ENCODE measurements around the gene SAP25. TPM values are rescaled to one million over a fixed set of nuclear protein-coding genes. Genes with fewer than 3 reads are reported as not detected.

SAP25 gene
- total RNA-seq, 2 experiments from 2014 or later = 9.9 to 11.4 TPM

- H3K4me1 Mint-ChIP-seq (ENCODE audit: low read depth) = peaks cover 20% of the 10 kb centered on the region
- POLR2A ChIA-PET = no interaction called here
These were observed 8.9 kb upstream of the SAP25 start for GRCh38 chr7:100582650-100583049.

GRCh38 chr7:100582041-100582579 is 8.4 kb upstream of the SAP25 start:
- intact Hi-C loops (cut with micrococcal nuclease) = no loop called here
- Mint-ChIP-seq H3K27ac (peak overlapping the region; percentile 98), H3K4me1 (ENCODE audit: low read depth) (peaks cover 20% of the 10 kb centered on the region), H3K4me3 (no peak overlapping the region), H3K36me3 (peaks cover 19% of the 10 kb centered on the region), H3K9me3 (no peaks in the 10 kb centered on the region), H3K27me3 (peaks cover 2% of the 10 kb centered on the region)
- ChIA-PET CTCF (interaction anchor here (1.0 to 1.8 kb wide), 3 partner anchors 18 to 123 kb away, joined by 3 to 9 read pairs (median 7); no protein-coding TSS in a partner anchor), POLR2A (no interaction called here)
- DNase-seq = no peak

More at GRCh38 chr7:100582650-100583049, 8.9 kb upstream of the SAP25 start:
- H3K9me3 Mint-ChIP-seq = no peaks in the 10 kb centered on the region
- H3K27me3 Mint-ChIP-seq = peaks cover 2% of the 10 kb centered on the region
- H3K4me3 Mint-ChIP-seq = no peak overlapping the region
- intact Hi-C loops (cut with micrococcal nuclease) = loop anchor here (1.0 kb wide), 1 partner anchor 36 kb away; no protein-coding TSS in a partner anchor
- H3K27ac Mint-ChIP-seq = peak overlapping the region; percentile 98
- CTCF ChIA-PET = interaction anchor here (1.4 to 4.6 kb wide), 4 partner anchors 11 to 100 kb away, joined by 3 to 30 read pairs (median 14); no protein-coding TSS in a partner anchor
- DNase-seq = no peak
- peaks cover 17% of the 10 kb centered on the region for H3K36me3 Mint-ChIP-seq

GRCh38 chr7:100580466-100581283 is 7.0 kb upstream of the SAP25 start:
- Mint-ChIP-seq H3K4me1 (ENCODE audit: low read depth) (peaks cover 20% of the 10 kb centered on the region), H3K9me3 (no peaks in the 10 kb centered on the region), H3K27ac (no peak overlapping the region), H3K27me3 (no peaks in the 10 kb centered on the region), H3K4me3 (no peak overlapping the region), H3K36me3 (peaks cover 24% of the 10 kb centered on the region)
- CTCF ChIA-PET = interaction anchor here (1.8 kb wide), 1 partner anchor 16 kb away, joined by 9 read pairs; no protein-coding TSS in a partner anchor
- intact Hi-C loops (cut with micrococcal nuclease) = no loop called here
- POLR2A ChIA-PET = no interaction called here
- DNase-seq = no peak

- Mint-ChIP-seq H3K9me3 (no peaks in the 10 kb centered on the region), H3K27ac (no peak overlapping the region), H3K4me3 (no peak overlapping the region), H3K4me1 (ENCODE audit: low read depth) (peaks cover 15% of the 10 kb centered on the region), H3K27me3 (no peaks in the 10 kb centered on the region), H3K36me3 (peaks cover 34% of the 10 kb centered on the region)
- ChIA-PET POLR2A (no interaction called here), CTCF (interaction anchor here (0.9 to 1.3 kb wide), 2 partner anchors 13 to 127 kb away, joined by 3 to 5 read pairs; partner anchors contain the start of gene POP7)
- no peak for DNase-seq
- intact Hi-C loops (cut with micrococcal nuclease) = no loop called here
These were observed 4.8 kb upstream of the SAP25 start for GRCh38 chr7:100578246-100579183.

GRCh38 chr7:100577507-100577906 is 3.8 kb upstream of the SAP25 start:
- Mint-ChIP-seq H3K27ac (no peak overlapping the region), H3K27me3 (no peaks in the 10 kb centered on the region), H3K9me3 (no peaks in the 10 kb centered on the region), H3K36me3 (peaks cover 33% of the 10 kb centered on the region), H3K4me1 (ENCODE audit: low read depth) (peaks cover 4% of the 10 kb centered on the region), H3K4me3 (no peak overlapping the region)
- POLR2A ChIA-PET = no interaction called here
- DNase-seq = no peak
- CTCF ChIA-PET = interaction anchor here (1.3 kb wide), 1 partner anchor 128 kb away, joined by 5 read pairs; the partner anchor contains the start of gene POP7
- intact Hi-C loops (cut with micrococcal nuclease) = no loop called here

- no peak for DNase-seq
- H3K27ac Mint-ChIP-seq = no peak overlapping the region
- no peaks in the 10 kb centered on the region for H3K9me3 Mint-ChIP-seq
- POLR2A ChIA-PET = no interaction called here
- no peak overlapping the region for H3K4me3 Mint-ChIP-seq
- no peaks in the 10 kb centered on the region for H3K27me3 Mint-ChIP-seq
- H3K4me1 Mint-ChIP-seq (ENCODE audit: low read depth) = peaks cover 1% of the 10 kb centered on the region
- CTCF ChIA-PET = interaction anchor here (1.3 kb wide), 1 partner anchor 129 kb away, joined by 5 read pairs; the partner anchor contains the start of gene POP7
- intact Hi-C loops (cut with micrococcal nuclease) = no loop called here
- H3K36me3 Mint-ChIP-seq = peaks cover 31% of the 10 kb centered on the region
These were observed 3.4 kb upstream of the SAP25 start for GRCh38 chr7:100577103-100577502.

- ChIA-PET CTCF (no interaction called here), POLR2A (no interaction called here)
- H3K36me3 Mint-ChIP-seq = peaks cover 30% of the 10 kb centered on the region
- H3K4me1 Mint-ChIP-seq (ENCODE audit: low read depth) = peaks cover 6% of the 10 kb centered on the region
- H3K4me3 Mint-ChIP-seq = no peak overlapping the region
- no peak for DNase-seq
- intact Hi-C loops (cut with micrococcal nuclease) = no loop called here
- H3K27ac Mint-ChIP-seq = no peak overlapping the region
- no peaks in the 10 kb centered on the region for H3K27me3 Mint-ChIP-seq
- no peaks in the 10 kb centered on the region for H3K9me3 Mint-ChIP-seq
These were observed 2.8 kb upstream of the SAP25 start for GRCh38 chr7:100576384-100576993.

GRCh38 chr7:100575746-100576383 is 2.2 kb upstream of the SAP25 start:
- ChIA-PET POLR2A (no interaction called here), CTCF (no interaction called here)
- no peaks in the 10 kb centered on the region for H3K27me3 Mint-ChIP-seq
- DNase-seq = no peak
- H3K4me1 Mint-ChIP-seq (ENCODE audit: low read depth) = peaks cover 6% of the 10 kb centered on the region
- H3K4me3 Mint-ChIP-seq = no peak overlapping the region
- intact Hi-C loops (cut with micrococcal nuclease) = no loop called here
- H3K27ac Mint-ChIP-seq = no peak overlapping the region
- H3K9me3 Mint-ChIP-seq = no peaks in the 10 kb centered on the region
- H3K36me3 Mint-ChIP-seq = peaks cover 25% of the 10 kb centered on the region

GRCh38 chr7:100575206-100575631 is 1.5 kb upstream of the SAP25 start:
- H3K27me3 Mint-ChIP-seq = no peaks in the 10 kb centered on the region
- ChIA-PET POLR2A (no interaction called here), CTCF (interaction anchor here (0.9 kb wide), 1 partner anchor 10 kb away, joined by 3 read pairs; no protein-coding TSS in a partner anchor)
- no peak overlapping the region for H3K27ac Mint-ChIP-seq
- H3K4me1 Mint-ChIP-seq (ENCODE audit: low read depth) = peaks cover 9% of the 10 kb centered on the region
- no peak overlapping the region for H3K4me3 Mint-ChIP-seq
- intact Hi-C loops (cut with micrococcal nuclease) = no loop called here
- no peak for DNase-seq
- H3K9me3 Mint-ChIP-seq = no peaks in the 10 kb centered on the region
- H3K36me3 Mint-ChIP-seq = peaks cover 25% of the 10 kb centered on the region

- CTCF ChIA-PET = interaction anchor here (0.9 kb wide), 1 partner anchor 10 kb away, joined by 3 read pairs; no protein-coding TSS in a partner anchor
- Mint-ChIP-seq H3K36me3 (peaks cover 23% of the 10 kb centered on the region), H3K27me3 (no peaks in the 10 kb centered on the region), H3K4me3 (no peak overlapping the region), H3K4me1 (ENCODE audit: low read depth) (peaks cover 12% of the 10 kb centered on the region), H3K9me3 (no peaks in the 10 kb centered on the region), H3K27ac (no peak overlapping the region)
- POLR2A ChIA-PET = no interaction called here
- no peak for DNase-seq
- intact Hi-C loops (cut with micrococcal nuclease) = no loop called here
These were observed 884 bp upstream of the SAP25 start for GRCh38 chr7:100574362-100575205.
